Left renal pelvis (tissue), 4 donors: ENCODE results near the gene MBP. TPM values are rescaled to one million over a fixed set of nuclear protein-coding genes. Genes with fewer than 3 reads are reported as not detected.
"Not testable (repeated sequence)": the region's sequence is repeated elsewhere in the genome, so short reads cannot be mapped to it uniquely, and the experiment has no call there.

ENCODE experiments used
- DNase-seq, 4 donors: peaks; one replicate each; pipeline ENCODE4 v3.0.0-alpha.2; 2013; ENCODE audit warnings: low read depth in 4 of 4, low spot score in 3 of 4
- polyA plus RNA-seq, 4 donors: library from polyadenylated mRNA; unstranded; fragments of 120-200 nt; gene quantifications; one replicate each; pipeline ENCODE4 v1.2.1, GENCODE V29; 2013; ENCODE audit not compliant: insufficient read length in 4 of 4

Gene MBP
- polyA plus RNA-seq, 4 donors, result 13.3 to 23.1 (median 20.1) TPM

DNA sequence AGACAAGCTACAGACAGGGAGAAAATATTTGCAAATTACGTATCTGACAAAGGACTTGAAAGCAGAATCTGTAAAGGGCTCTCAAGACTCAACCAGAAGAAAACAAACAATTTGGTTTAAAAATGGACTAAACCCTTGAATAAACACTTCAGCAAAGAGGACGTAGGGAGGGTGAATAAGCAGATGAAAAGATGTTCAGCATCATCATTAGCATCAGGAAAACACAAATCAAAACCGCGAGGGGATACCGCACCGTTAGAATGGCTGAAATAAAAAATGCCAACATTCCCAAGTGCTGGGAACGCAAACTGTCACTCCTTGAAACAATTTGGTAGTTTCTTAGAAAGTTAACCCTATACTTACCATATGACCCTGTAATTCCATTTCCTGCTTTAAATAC is 136.7 kb downstream of the MBP start:
- DNase-seq, result no peak

GRCh38 chr18:76994086-76994654 is 138.4 kb downstream of the MBP start:
- DNase-seq, result no peak

- DNase-seq, result no peak
Observed at GRCh38 chr18:76993573-76993972, 139.0 kb downstream of the MBP start.

GRCh38 chr18:76993085-76993382 is 139.5 kb downstream of the MBP start:
- DNase-seq, result no peak

- no peak for DNase-seq
Observed at GRCh38 chr18:76992226-76993084, 140.1 kb downstream of the MBP start.

DNA sequence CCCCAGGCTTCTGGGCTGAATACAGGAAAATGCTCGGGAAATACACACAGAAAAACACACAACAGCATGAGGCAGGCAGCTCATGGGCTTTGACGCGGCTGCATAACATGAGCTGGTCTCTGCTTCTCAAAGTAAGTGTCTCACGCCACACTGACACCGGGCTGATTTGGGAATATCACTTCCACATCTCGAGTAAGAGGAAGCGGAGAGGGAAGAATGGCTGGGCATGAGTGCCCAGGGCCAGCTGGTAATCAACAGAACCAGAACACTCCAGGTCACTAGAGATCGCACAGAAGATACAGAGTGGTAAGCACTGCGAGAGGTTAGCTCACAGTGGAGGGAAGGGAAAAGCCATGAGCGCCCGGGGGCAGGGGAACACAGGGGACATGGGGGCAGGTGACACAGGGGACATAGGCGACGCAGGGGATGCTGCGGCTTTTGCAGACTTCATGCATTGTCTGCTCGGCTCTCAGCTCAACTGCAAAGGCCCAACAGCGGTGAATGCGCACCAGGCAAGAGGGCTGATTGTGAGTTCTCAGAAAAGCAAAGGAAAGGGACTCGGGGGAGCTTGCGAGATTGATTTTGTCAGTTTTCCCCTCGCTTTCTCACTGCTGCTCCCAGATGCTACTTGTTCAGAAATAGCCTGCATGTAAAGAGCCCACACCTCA is 141.4 kb downstream of the MBP start:
- DNase-seq, result no peak

DNA sequence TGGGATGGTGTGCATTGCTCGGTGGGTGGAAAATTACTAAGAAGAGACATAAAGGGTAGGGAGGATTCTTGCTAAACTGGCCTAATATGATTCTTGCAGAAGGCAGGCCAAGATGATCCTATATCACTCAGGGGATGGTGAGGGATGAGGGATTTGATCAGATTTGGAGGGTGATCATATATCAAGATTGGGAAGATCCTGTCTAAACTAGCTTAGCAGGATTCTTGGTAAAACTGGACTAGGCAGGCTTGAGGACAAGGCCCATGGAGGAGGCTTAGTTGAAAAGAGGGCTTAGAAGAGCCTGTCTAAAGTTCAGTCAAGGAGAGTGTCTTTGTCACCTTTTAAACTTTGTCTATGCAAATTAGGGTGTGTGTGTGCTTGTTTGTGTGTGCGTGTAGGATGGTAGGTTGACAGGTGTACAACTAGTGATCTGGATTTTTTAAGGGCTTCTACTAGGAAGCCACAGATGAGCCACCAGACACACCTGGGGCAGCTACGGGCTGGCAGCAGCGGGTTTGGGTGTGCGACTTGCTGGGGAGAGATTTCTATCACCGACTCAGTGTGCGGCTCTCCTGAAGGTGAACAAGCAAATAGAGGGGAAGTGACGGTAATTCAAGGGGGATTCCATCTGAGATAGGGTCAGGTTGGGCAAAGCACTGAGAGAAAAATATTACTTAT is 142.1 kb downstream of the MBP start:
- not testable (repeated sequence) for DNase-seq

- DNase-seq, result no peak
Observed at GRCh38 chr18:76989647-76990190, 142.9 kb downstream of the MBP start.

DNA sequence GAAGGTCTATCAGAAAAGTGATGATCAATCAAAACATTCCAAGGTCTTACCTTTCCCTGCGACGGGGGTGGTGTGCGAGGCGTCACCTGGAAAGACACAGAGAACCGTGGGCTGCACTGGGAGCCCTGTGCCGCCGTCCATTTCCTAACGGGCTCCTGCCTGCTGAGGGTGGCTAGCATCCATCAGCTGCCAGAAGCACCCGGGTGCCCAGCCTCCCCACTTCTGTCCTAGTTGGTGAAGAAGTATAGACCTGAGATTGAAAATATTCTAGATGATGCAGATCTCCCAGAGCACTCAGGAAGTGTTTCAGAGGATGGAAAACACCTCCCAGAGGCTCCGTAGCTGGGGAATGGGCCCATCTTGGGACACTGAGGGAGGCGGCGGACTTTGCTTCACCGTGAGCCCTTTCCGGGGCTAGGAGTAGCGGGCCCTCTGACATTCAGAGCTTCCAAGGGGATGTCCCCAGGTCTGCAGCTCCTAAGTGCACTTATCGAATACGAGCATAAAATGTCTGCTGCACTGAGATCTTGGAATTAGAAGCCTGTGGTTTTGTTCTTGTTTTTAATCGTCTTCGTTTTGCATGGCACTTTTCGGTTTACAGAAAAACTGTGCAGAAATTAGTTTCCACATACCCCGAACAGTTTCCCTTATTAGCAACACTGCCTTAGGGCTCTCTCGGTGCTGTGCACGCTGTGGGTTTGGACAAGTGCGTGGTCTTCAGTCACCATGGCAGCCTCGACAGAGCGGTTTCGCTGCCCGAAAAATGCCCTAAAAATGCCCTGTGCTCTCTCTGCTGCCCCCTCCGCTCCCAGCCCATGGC is 143.5 kb downstream of the MBP start:
- DNase-seq, result no peak

GRCh38 chr18:76988031-76988826 is 144.4 kb downstream of the MBP start:
- no peak for DNase-seq

DNA sequence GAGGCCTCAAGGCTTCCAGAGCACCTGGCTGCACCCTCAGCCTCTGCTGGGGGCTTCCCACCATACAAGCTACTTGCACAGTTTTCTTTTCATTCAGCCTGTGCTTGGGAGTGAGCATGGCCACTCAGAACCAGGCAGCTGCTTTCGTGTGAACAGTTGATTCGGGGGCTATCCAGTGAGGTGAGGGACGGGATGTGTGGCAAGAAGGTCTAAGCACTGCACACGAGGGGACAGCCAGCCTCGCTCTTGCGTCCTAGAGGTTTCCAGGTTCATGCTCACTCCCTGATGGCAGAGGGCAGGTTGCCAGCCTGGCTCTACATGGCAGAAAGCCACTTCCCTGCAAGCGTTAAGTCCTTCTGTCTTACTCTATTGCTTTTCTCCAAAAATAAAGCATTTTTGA is 146.2 kb downstream of the MBP start:
- no peak for DNase-seq

GRCh38 chr18:76985951-76986236 is 146.7 kb downstream of the MBP start:
- DNase-seq, result no peak

GRCh38 chr18:76985156-76985950 is 147.2 kb downstream of the MBP start:
- no peak for DNase-seq

GRCh38 chr18:76984193-76985155 is 148.1 kb downstream of the MBP start:
- no peak for DNase-seq

GRCh38 chr18:76983613-76984051 is 149.0 kb downstream of the MBP start:
- no peak for DNase-seq

GRCh38 chr18:76982841-76983583 is 149.6 kb downstream of the MBP start:
- DNase-seq, result peak in 1 of 4 donors; percentile 63

DNA sequence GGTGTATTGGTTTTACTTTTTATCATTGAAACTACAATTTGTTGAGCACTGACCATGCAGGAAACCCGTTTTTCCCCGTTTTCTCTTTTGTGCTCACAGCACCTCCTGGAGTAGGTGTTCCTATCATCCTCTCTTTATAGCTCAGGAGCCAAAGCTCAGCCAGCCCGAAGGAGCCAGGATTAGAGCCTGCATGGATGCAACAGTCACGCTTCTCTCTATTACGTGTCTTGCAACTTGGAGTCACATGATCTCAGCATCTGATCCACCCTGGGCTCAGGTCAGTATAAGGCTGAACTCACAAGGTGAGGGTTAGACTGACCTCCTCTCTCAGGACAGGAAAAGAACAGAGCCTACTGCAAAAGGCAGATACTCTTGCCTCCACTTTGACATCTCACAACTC is 150.5 kb downstream of the MBP start:
- no peak for DNase-seq
